Liver (tissue), 9 donors: Measurements from ENCODE around the gene EN2. TPM values are rescaled to one million over a fixed set of nuclear protein-coding genes. Genes with fewer than 3 reads are reported as not detected.

Experiments
- DNase-seq: peaks from one replicate; pipeline ENCODE4 v3.0.0-alpha.2; 2017; ENCODE audit warnings: low spot score
- H3K27ac ChIP-seq, 2 donors: one replicate each; pipeline ENCODE4 v1.7.0; 2013; ENCODE audit warnings: inconsistent platforms in 2 of 2, low read length in 2 of 2, control low read depth in 1 of 2, low read depth in 1 of 2, mild to moderate bottlenecking in 1 of 2
- H3K27me3 ChIP-seq, 4 donors: one replicate each; pipeline versions ENCODE4 v1.6.1 to v1.7.0; 2013; ENCODE audit warnings: low read length in 3 of 4, inconsistent platforms in 1 of 4, mild to moderate bottlenecking in 1 of 4, moderate library complexity in 1 of 4; ENCODE audit not compliant: control insufficient read depth in 4 of 4, insufficient read depth in 4 of 4
- H3K36me3 ChIP-seq, 4 donors: one replicate each; pipeline versions ENCODE4 v1.6.1 to v1.7.0; 2013; ENCODE audit warnings: low read length in 3 of 4, mild to moderate bottlenecking in 3 of 4, low read depth in 1 of 4, moderate library complexity in 1 of 4; ENCODE audit not compliant: control insufficient read depth in 4 of 4, insufficient read depth in 3 of 4
- H3K4me1 ChIP-seq, 4 donors: one replicate each; pipeline versions ENCODE4 v1.6.1 to v1.7.0; 2013; ENCODE audit warnings: low read length in 3 of 4, mild to moderate bottlenecking in 3 of 4, moderate library complexity in 1 of 4; ENCODE audit not compliant: control insufficient read depth in 4 of 4, insufficient read depth in 4 of 4
- H3K4me3 ChIP-seq, 3 donors: one replicate each; pipeline versions ENCODE4 v1.6.1 to v1.7.0; 2013; ENCODE audit warnings: low read length in 3 of 3, control low read depth in 1 of 3, low read depth in 1 of 3, mild to moderate bottlenecking in 1 of 3
- H3K9ac ChIP-seq, 2 donors: one replicate each; pipeline ENCODE4 v1.7.0; 2013; ENCODE audit warnings: low read length in 2 of 2, mild to moderate bottlenecking in 2 of 2, moderate library complexity in 2 of 2, control low read depth in 1 of 2, low read depth in 1 of 2
- H3K9me3 ChIP-seq, 4 donors: one replicate each; pipeline versions ENCODE4 v1.6.1 to v1.7.0; 2013; ENCODE audit warnings: low read length in 3 of 4; ENCODE audit not compliant: control insufficient read depth in 4 of 4
- ATF3 ChIP-seq: IDR thresholded peaks from 2 replicates; pipeline ENCODE4 v1.6.1; 2016; ENCODE audit warnings: antibody characterized with exemption
- EGR1 ChIP-seq, 2 donors: IDR thresholded peaks; 2 replicates each; pipeline ENCODE4 v1.6.1; 2016 to 2018; ENCODE audit warnings: antibody characterized with exemption in 2 of 2, low read depth in 2 of 2
- FOXA2 ChIP-seq: IDR thresholded peaks from 2 replicates; pipeline ENCODE4 v1.6.1; 2016; ENCODE audit warnings: antibody characterized with exemption
- GABPA ChIP-seq, 2 donors: IDR thresholded peaks in 1 of 2; conservative IDR thresholded peaks in 1 of 2; 2 replicates each; pipeline ENCODE4 v1.6.1; 2016; ENCODE audit warnings: antibody characterized with exemption in 2 of 2, mild to moderate bottlenecking in 1 of 2, moderate library complexity in 1 of 2
- HNF4A ChIP-seq, 2 donors: conservative IDR thresholded peaks; 2 replicates each; pipeline ENCODE4 v1.6.1; 2016; ENCODE audit warnings: antibody characterized with exemption in 2 of 2, mild to moderate bottlenecking in 2 of 2
- JUND ChIP-seq, 2 donors: IDR thresholded peaks; 2 replicates each; pipeline ENCODE4 v1.6.1; 2016; ENCODE audit warnings: antibody characterized with exemption in 2 of 2
- MAX ChIP-seq: IDR thresholded peaks from 2 replicates; pipeline ENCODE4 v1.6.1; 2016; ENCODE audit warnings: antibody characterized with exemption
- NR2F2 ChIP-seq: IDR thresholded peaks from 2 replicates; pipeline ENCODE4 v1.6.1; 2016; ENCODE audit warnings: antibody characterized with exemption
- RXRA ChIP-seq, 2 donors: IDR thresholded peaks; 2 replicates each; pipeline ENCODE4 v1.6.1; 2017 to 2018; ENCODE audit warnings: antibody characterized with exemption in 2 of 2, mild to moderate bottlenecking in 1 of 2
- SP1 ChIP-seq: IDR thresholded peaks from 2 replicates; pipeline ENCODE4 v1.6.1; 2018; ENCODE audit warnings: antibody characterized with exemption, mild to moderate bottlenecking
- TAF1 ChIP-seq: conservative IDR thresholded peaks from 2 replicates; pipeline ENCODE4 v1.6.1; 2016; ENCODE audit warnings: antibody characterized with exemption, mild to moderate bottlenecking
- YY1 ChIP-seq: IDR thresholded peaks from 2 replicates; pipeline ENCODE4 v1.6.1; 2016; ENCODE audit warnings: antibody characterized with exemption, mild to moderate bottlenecking
- ZBTB33 ChIP-seq: IDR thresholded peaks from 2 replicates; pipeline ENCODE4 v1.6.1; 2016; ENCODE audit warnings: antibody characterized with exemption
- WGBS: extraction: QIAGEN DNeasy Blood & Tissue Kit; methylation state at CpG from one replicate; pipeline ENCODE4 v1.1.7; 2013; 5-methylcytosine and 5-hydroxymethylcytosine counted together
- polyA plus RNA-seq, 2 donors: library from polyadenylated mRNA; stranded (reverse) in 1 of 2; unstranded in 1 of 2; fragments of 200-250 nt in 1 of 2; fragments of >200 nt in 1 of 2; fragmentation: Nextera tagmentation in 1 of 2; extraction: Ambion mirVana in 1 of 2; gene quantifications; one replicate each; pipeline versions ENCODE4 v1.2.1 to v1.2.3, GENCODE V29; 2013 to 2015
- total RNA-seq, 2 donors: library from RNA; depleted of rRNA; stranded (reverse); fragments of >200 nt; gene quantifications; one replicate each; pipeline ENCODE4 v1.2.3, GENCODE V29; 2014
- TF ChIP-seq, protein P1 (sequence below): fragments of 150-350 bp; IDR thresholded peaks from 2 replicates; pipeline ENCODE4 v1.5.1; 2017; ENCODE audit warnings: improper control_type of control experiment, low read depth, low read length; ENCODE audit not compliant: missing input control
- TF ChIP-seq, protein P2 (sequence below): IDR thresholded peaks from 2 replicates; pipeline ENCODE4 v1.6.1; 2016; ENCODE audit warnings: antibody characterized with exemption, mild to moderate bottlenecking
- donor health status: healthy.
- donor health status: healthy.
- donor health status: healthy.
- donor health status: healthy.
- donor health status: healthy.

EN2 gene
- total and polyA plus RNA-seq, 4 donors = under 0.01 TPM; not detected in 3

GRCh38 chr7:155483245-155483644, 25.3 kb downstream of the EN2 start:
- H3K4me3 ChIP-seq = no peak overlapping the region
- DNase-seq = no peak
- H3K9ac ChIP-seq = no peak overlapping the region
- WGBS = 34% methylated on average over 13 of the region's 13 CpGs
- no peak overlapping the region for H3K27ac ChIP-seq
- H3K36me3 ChIP-seq = no peaks in the 10 kb centered on the region
- peaks cover 0 to 3% (median 0%) of the 10 kb centered on the region in 4 donors for H3K9me3 ChIP-seq
- no peaks in the 10 kb centered on the region for H3K4me1 ChIP-seq
- peaks cover 0 to 14% (median 2%) of the 10 kb centered on the region in 4 donors for H3K27me3 ChIP-seq
- no peak for TF ChIP-seq EGR1 (IDR thresholded peaks at IDR 0.05; ENCODE audit: low read depth in 2 of 2)
- TF ChIP-seq SP1 = no peak

GRCh38 chr7:155483868-155484325, 26.0 kb downstream of the EN2 start:
- no peaks in the 10 kb centered on the region for H3K4me1 ChIP-seq

More at GRCh38 chr7:155483868-155484325, 26.0 kb downstream of the EN2 start:
- Histone ChIP-seq H3K27ac (no peak overlapping the region), H3K36me3 (no peaks in the 10 kb centered on the region), H3K9ac (no peak overlapping the region), H3K27me3 (peaks cover 0 to 14% (median 2%) of the 10 kb centered on the region in 4 donors), H3K9me3 (peaks cover 0 to 3% (median 0%) of the 10 kb centered on the region in 4 donors), H3K4me3 (no peak overlapping the region)
- TF ChIP-seq JUND (IDR thresholded peaks at IDR 0.05) (no peak), EGR1 (IDR thresholded peaks at IDR 0.05; ENCODE audit: low read depth in 2 of 2) (no peak), RXRA (IDR thresholded peaks at IDR 0.05) (no peak), ATF3 (no peak), HNF4A (conservative IDR thresholded peaks at IDR 0.05) (no peak), NR2F2 (no peak), FOXA2 (no peak), GABPA (IDR thresholded peaks at IDR 0.05 in 1 of 2, conservative IDR thresholded peaks at IDR 0.05 in 1 of 2) (no peak), TAF1 (no peak), ZBTB33 (no peak), YY1 (no peak), MAX (no peak)
- TF ChIP-seq, protein P1, sequence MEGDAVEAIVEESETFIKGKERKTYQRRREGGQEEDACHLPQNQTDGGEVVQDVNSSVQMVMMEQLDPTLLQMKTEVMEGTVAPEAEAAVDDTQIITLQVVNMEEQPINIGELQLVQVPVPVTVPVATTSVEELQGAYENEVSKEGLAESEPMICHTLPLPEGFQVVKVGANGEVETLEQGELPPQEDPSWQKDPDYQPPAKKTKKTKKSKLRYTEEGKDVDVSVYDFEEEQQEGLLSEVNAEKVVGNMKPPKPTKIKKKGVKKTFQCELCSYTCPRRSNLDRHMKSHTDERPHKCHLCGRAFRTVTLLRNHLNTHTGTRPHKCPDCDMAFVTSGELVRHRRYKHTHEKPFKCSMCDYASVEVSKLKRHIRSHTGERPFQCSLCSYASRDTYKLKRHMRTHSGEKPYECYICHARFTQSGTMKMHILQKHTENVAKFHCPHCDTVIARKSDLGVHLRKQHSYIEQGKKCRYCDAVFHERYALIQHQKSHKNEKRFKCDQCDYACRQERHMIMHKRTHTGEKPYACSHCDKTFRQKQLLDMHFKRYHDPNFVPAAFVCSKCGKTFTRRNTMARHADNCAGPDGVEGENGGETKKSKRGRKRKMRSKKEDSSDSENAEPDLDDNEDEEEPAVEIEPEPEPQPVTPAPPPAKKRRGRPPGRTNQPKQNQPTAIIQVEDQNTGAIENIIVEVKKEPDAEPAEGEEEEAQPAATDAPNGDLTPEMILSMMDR = no peak
- TF ChIP-seq, protein P2, sequence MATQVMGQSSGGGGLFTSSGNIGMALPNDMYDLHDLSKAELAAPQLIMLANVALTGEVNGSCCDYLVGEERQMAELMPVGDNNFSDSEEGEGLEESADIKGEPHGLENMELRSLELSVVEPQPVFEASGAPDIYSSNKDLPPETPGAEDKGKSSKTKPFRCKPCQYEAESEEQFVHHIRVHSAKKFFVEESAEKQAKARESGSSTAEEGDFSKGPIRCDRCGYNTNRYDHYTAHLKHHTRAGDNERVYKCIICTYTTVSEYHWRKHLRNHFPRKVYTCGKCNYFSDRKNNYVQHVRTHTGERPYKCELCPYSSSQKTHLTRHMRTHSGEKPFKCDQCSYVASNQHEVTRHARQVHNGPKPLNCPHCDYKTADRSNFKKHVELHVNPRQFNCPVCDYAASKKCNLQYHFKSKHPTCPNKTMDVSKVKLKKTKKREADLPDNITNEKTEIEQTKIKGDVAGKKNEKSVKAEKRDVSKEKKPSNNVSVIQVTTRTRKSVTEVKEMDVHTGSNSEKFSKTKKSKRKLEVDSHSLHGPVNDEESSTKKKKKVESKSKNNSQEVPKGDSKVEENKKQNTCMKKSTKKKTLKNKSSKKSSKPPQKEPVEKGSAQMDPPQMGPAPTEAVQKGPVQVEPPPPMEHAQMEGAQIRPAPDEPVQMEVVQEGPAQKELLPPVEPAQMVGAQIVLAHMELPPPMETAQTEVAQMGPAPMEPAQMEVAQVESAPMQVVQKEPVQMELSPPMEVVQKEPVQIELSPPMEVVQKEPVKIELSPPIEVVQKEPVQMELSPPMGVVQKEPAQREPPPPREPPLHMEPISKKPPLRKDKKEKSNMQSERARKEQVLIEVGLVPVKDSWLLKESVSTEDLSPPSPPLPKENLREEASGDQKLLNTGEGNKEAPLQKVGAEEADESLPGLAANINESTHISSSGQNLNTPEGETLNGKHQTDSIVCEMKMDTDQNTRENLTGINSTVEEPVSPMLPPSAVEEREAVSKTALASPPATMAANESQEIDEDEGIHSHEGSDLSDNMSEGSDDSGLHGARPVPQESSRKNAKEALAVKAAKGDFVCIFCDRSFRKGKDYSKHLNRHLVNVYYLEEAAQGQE = no peak
- DNase-seq = no peak
- 77% methylated on average over 16 of the region's 16 CpGs for WGBS
